K562 (cell line): ENCODE measurements around the gene CIAO3. TPM values are rescaled to one million over a fixed set of nuclear protein-coding genes. Genes with fewer than 3 reads are reported as not detected.
A peak's percentile ranks its signal among the peaks of the same experiment; 100 is the strongest.

ENCODE experiments used
- BMI1 ChIP-seq: fragments of 150-350 bp; IDR thresholded peaks from 2 replicates; pipeline ENCODE4 v1.6.1; 2014; ENCODE audit warnings: low read length
- HOXB6 ChIP-seq: fragments of 250-450 bp; sonication (Bioruptor Pico); IDR thresholded peaks from 2 replicates; pipeline ENCODE4 v1.5.1; 2022; ENCODE audit warnings: mild to moderate bottlenecking, borderline replicate concordance
- RBFOX2 ChIP-seq: fragments of 200-400 bp; formaldehyde crosslinking; IDR thresholded peaks from 2 replicates; pipeline ENCODE4 v1.6.1; 2017; ENCODE audit warnings: low read depth, mild to moderate bottlenecking, low read length, moderate library complexity
- TCF3 ChIP-seq: sonication (generic); formaldehyde crosslinking; IDR thresholded peaks from 2 replicates; pipeline ENCODE4 v1.4.0; 2020; ENCODE audit warnings: mild to moderate bottlenecking, missing genetic modification reagents
- UBTF ChIP-seq, 2 experiments: IDR thresholded peaks; 2 replicates each; pipeline ENCODE4 v1.6.1; 2012; ENCODE audit warnings: improper control_type of control experiment in 2 of 2, low read depth in 2 of 2, low read length in 2 of 2, borderline replicate concordance in 1 of 2
- ZBTB7A ChIP-seq: IDR thresholded peaks from 2 replicates; pipeline ENCODE4 v1.6.1; 2011; ENCODE audit warnings: low read depth, mild to moderate bottlenecking, low read length, moderate library complexity, borderline replicate concordance; ENCODE audit not compliant: control insufficient read depth
- ZNF77 ChIP-seq: fragments of 250-450 bp; sonication (Bioruptor Pico); IDR thresholded peaks from 2 replicates; pipeline ENCODE4 v1.5.0; 2020
- polyA plus RNA-seq, 8 experiments: library from polyadenylated mRNA; depleted of rRNA in 4 of 8; stranded (reverse) in 5 of 8; unstranded in 3 of 8; fragments of >200 nt; fragmentation: Nextera tagmentation in 2 of 8; fragmentation: Illumina TruSeq in 1 of 8; extraction: Ambion mirVana in 2 of 8; extraction: Trizol in 1 of 8; gene quantifications; 2 replicates each; pipeline versions ENCODE4 v1.2.1 to v1.2.3, GENCODE V29; 2011 to 2014; ENCODE audit warnings: inconsistent platforms in 1 of 8, missing spikeins in 1 of 8
- total RNA-seq, 7 experiments: library from RNA; depleted of rRNA in 6 of 7; stranded (reverse); fragments of >200 nt in 6 of 7; fragmentation: Illumina TruSeq in 2 of 7; extraction: Trizol in 2 of 7; gene quantifications; 2 replicates each; pipeline versions ENCODE4 v1.2.1 to v1.2.3, GENCODE V29; 2011 to 2021; ENCODE audit warnings: low replicate concordance in 1 of 7

CIAO3 gene
- total and polyA plus RNA-seq, 9 of the 15 experiments (the other 6 are each of a cell fraction or from before 2014, with no cell fraction given): 2.2 to 35.6 (median 18.7) TPM

GRCh38 chr16:706189-707061 lies 34.4 kb downstream of the CIAO3 start (continued):
- no peak for TF ChIP-seq HOXB6 (CRISPR knock-in tag)
- 0 out of 4 replicates have a peak, but pooled peaks of 1 of the 2 experiments have one; percentile 27 for TF ChIP-seq UBTF (IDR thresholded peaks at IDR 0.05; ENCODE audit: borderline replicate concordance in 1 of 2, low read depth in 2 of 2, low read length in 2 of 2)
- no peak for TF ChIP-seq TCF3 (CRISPR knock-in tag)
- TF ChIP-seq BMI1: no peak
- TF ChIP-seq ZBTB7A: 0 out of 2 replicates have a peak, but pooled peaks have one; percentile 18
- TF ChIP-seq RBFOX2: 0 out of 2 replicates have a peak, but pooled peaks have one; percentile 10
- no peak for TF ChIP-seq ZNF77
- TF ChIP-seq, all 486 proteins: peak for 4
